NB4 (cell line): ENCODE measurements around the gene KIRREL2.
"Not testable (repeated sequence)": the region's sequence is repeated elsewhere in the genome, so short reads cannot be mapped to it uniquely, and the experiment has no call there.

ENCODE experiments used
- MAX ChIP-seq: IDR thresholded peaks from 2 replicates; pipeline ENCODE4 v1.6.1; 2011; ENCODE audit warnings: low read depth, low read length
- MYC ChIP-seq: IDR thresholded peaks from 2 replicates; pipeline ENCODE4 v1.6.1; 2011; ENCODE audit warnings: low read depth, low read length
- POLR2A ChIP-seq: IDR thresholded peaks from 2 replicates; pipeline ENCODE4 v1.6.1; 2011; ENCODE audit warnings: mild to moderate bottlenecking; ENCODE audit not compliant: insufficient read length; ENCODE audit errors: extremely low read depth
- TF ChIP-seq, protein P1 (sequence below): IDR thresholded peaks from one replicate; pipeline ENCODE4 v1.5.1; 2012; ENCODE audit warnings: low read depth, low read length

GRCh38 chr19:35836096-35836495, 20.6 kb upstream of the KIRREL2 start:
- not testable (repeated sequence) for TF ChIP-seq POLR2A, MAX, MYC
- TF ChIP-seq, protein P1, sequence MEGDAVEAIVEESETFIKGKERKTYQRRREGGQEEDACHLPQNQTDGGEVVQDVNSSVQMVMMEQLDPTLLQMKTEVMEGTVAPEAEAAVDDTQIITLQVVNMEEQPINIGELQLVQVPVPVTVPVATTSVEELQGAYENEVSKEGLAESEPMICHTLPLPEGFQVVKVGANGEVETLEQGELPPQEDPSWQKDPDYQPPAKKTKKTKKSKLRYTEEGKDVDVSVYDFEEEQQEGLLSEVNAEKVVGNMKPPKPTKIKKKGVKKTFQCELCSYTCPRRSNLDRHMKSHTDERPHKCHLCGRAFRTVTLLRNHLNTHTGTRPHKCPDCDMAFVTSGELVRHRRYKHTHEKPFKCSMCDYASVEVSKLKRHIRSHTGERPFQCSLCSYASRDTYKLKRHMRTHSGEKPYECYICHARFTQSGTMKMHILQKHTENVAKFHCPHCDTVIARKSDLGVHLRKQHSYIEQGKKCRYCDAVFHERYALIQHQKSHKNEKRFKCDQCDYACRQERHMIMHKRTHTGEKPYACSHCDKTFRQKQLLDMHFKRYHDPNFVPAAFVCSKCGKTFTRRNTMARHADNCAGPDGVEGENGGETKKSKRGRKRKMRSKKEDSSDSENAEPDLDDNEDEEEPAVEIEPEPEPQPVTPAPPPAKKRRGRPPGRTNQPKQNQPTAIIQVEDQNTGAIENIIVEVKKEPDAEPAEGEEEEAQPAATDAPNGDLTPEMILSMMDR, result not testable (repeated sequence)
